Fibroblast of lung (primary cell): ENCODE data around the gene HSD3B7. TPM values are rescaled to one million over a fixed set of nuclear protein-coding genes. Genes with fewer than 3 reads are reported as not detected.

Experiments used
- DNase-seq, 2 donors: peaks; one replicate each; pipeline versions ENCODE4 v3.0.0 to v3.0.0-alpha.2; 2010; ENCODE audit warnings: low read depth in 2 of 2
- H2AFZ ChIP-seq: 2 replicates; pipeline ENCODE4 v1.5.1; 2012; ENCODE audit warnings: low read length, control low read depth, inconsistent platforms
- H3K27ac ChIP-seq: 2 replicates; pipeline ENCODE4 v1.5.1; 2011; ENCODE audit warnings: low read length, control low read depth; ENCODE audit not compliant: insufficient read depth
- H3K27me3 ChIP-seq: 2 replicates; pipeline ENCODE4 v1.5.1; 2011; ENCODE audit warnings: mild to moderate bottlenecking, low read length; ENCODE audit not compliant: control insufficient read depth, insufficient read depth
- H3K36me3 ChIP-seq: 2 replicates; pipeline ENCODE4 v1.5.1; 2011; ENCODE audit warnings: low read length; ENCODE audit not compliant: control insufficient read depth, insufficient read depth
- H3K4me1 ChIP-seq: 2 replicates; pipeline ENCODE4 v1.5.1; 2011; ENCODE audit warnings: low read length; ENCODE audit not compliant: control insufficient read depth, insufficient read depth; ENCODE audit errors: extremely low read depth
- H3K4me2 ChIP-seq: 2 replicates; pipeline ENCODE4 v1.5.1; 2011; ENCODE audit warnings: low read length, control low read depth; ENCODE audit not compliant: insufficient read depth; ENCODE audit errors: extremely low read depth
- H3K4me3 ChIP-seq, 4 experiments: fragments of 200-600 bp in 1 of 4; sonication (generic) in 1 of 4; replicated peaks in 1 of 4; 2 replicates each; pipeline ENCODE4 v1.5.1; 2011 to 2016; ENCODE audit warnings: low read length in 4 of 4, low read depth in 3 of 4, mild to moderate bottlenecking in 3 of 4, control low read depth in 2 of 4, inconsistent platforms in 1 of 4, mixed read lengths in 1 of 4; ENCODE audit not compliant: insufficient read depth in 1 of 4; ENCODE audit errors: control extremely low read depth in 1 of 4
- H3K79me2 ChIP-seq: 2 replicates; pipeline ENCODE4 v1.5.1; 2012; ENCODE audit warnings: mild to moderate bottlenecking, low read length, inconsistent platforms; ENCODE audit not compliant: control insufficient read depth, insufficient read depth
- H3K9ac ChIP-seq: 2 replicates; pipeline ENCODE4 v1.5.1; 2011; ENCODE audit warnings: mild to moderate bottlenecking, low read length, control low read depth; ENCODE audit not compliant: insufficient read depth
- H3K9me3 ChIP-seq: 2 replicates; pipeline ENCODE4 v1.5.1; 2012; ENCODE audit warnings: low read depth, low read length; ENCODE audit not compliant: control insufficient read depth, insufficient read depth
- H4K20me1 ChIP-seq: 2 replicates; pipeline ENCODE4 v1.5.1; 2011; ENCODE audit warnings: low read length; ENCODE audit not compliant: control insufficient read depth, insufficient read depth; ENCODE audit errors: extremely low read depth
- CTCF ChIP-seq, 2 donors: IDR thresholded peaks in 1 of 2; conservative IDR thresholded peaks in 1 of 2; 1 replicate in 1 of 2; 2 replicates in 1 of 2; pipeline ENCODE4 v1.5.1; 2011 to 2012; ENCODE audit warnings: low read length in 2 of 2, control low read depth in 1 of 2, inconsistent platforms in 1 of 2, low read depth in 1 of 2, mild to moderate bottlenecking in 1 of 2
- EZH2 ChIP-seq: IDR thresholded peaks from 2 replicates; pipeline ENCODE4 v1.5.1; 2012; ENCODE audit warnings: low read length, control low read depth, mild to moderate bottlenecking; ENCODE audit errors: missing control alignments
- polyA plus RNA-seq, 2 donors: library from polyadenylated mRNA; depleted of rRNA in 1 of 2; stranded (reverse) in 1 of 2; unstranded in 1 of 2; fragments of >200 nt; gene quantifications; 2 replicates each; pipeline ENCODE4 v1.2.1, GENCODE V29; 2011 to 2012; ENCODE audit warnings: missing spikeins in 1 of 2
- total RNA-seq: library from RNA; depleted of rRNA; stranded (reverse); fragments of >200 nt; gene quantifications from 2 replicates; pipeline ENCODE4 v1.2.1, GENCODE V29; 2014

The HSD3B7 gene
- total and polyA plus RNA-seq, 2 donors (not counting 1 experiment from before 2014, with no cell fraction given): 13.2 to 47.9 TPM

- peak; percentile 50 to 56 for DNase-seq
- H3K27ac ChIP-seq: peak overlapping the region; percentile 1
- H3K4me1 ChIP-seq: peaks cover 4% of the 10 kb centered on the region
- TF ChIP-seq CTCF (conservative IDR thresholded peaks at IDR 0.05 in 1 of 2, IDR thresholded peaks at IDR 0.05 in 1 of 2; ENCODE audit: low read depth in 1 of 2, low read length in 2 of 2) (peak; percentile 77 to 88), EZH2 (no peak)
- H3K36me3 ChIP-seq: peaks cover 19% of the 10 kb centered on the region
- H2AFZ ChIP-seq: no peak overlapping the region
- no peaks in the 10 kb centered on the region for H4K20me1 ChIP-seq
- no peaks in the 10 kb centered on the region for H3K9me3 ChIP-seq
- no peaks in the 10 kb centered on the region for H3K79me2 ChIP-seq
- no peak overlapping the region for H3K4me3 ChIP-seq
- no peak overlapping the region for H3K9ac ChIP-seq
- no peaks in the 10 kb centered on the region for H3K27me3 ChIP-seq
- no peak overlapping the region for H3K4me2 ChIP-seq
Observed at GRCh38 chr16:30941600-30942425, 43.2 kb upstream of the HSD3B7 start.

GRCh38 chr16:30942426-30942806, 42.6 kb upstream of the HSD3B7 start:
- Histone ChIP-seq H3K9me3 (no peaks in the 10 kb centered on the region), H3K4me2 (no peak overlapping the region), H3K4me1 (peaks cover 4% of the 10 kb centered on the region), H3K4me3 (no peak overlapping the region), H2AFZ (no peak overlapping the region), H3K27ac (no peak overlapping the region), H3K79me2 (no peaks in the 10 kb centered on the region), H3K9ac (no peak overlapping the region), H3K36me3 (peaks cover 18% of the 10 kb centered on the region), H4K20me1 (no peaks in the 10 kb centered on the region), H3K27me3 (no peaks in the 10 kb centered on the region)
- no peak for DNase-seq
- no peak for TF ChIP-seq CTCF (conservative IDR thresholded peaks at IDR 0.05 in 1 of 2, IDR thresholded peaks at IDR 0.05 in 1 of 2; ENCODE audit: low read depth in 1 of 2, low read length in 2 of 2)
- no peak for TF ChIP-seq EZH2

- no peak overlapping the region for H3K4me3 ChIP-seq
- no peaks in the 10 kb centered on the region for H3K79me2 ChIP-seq
- H3K4me2 ChIP-seq: no peak overlapping the region
- no peaks in the 10 kb centered on the region for H3K27me3 ChIP-seq
- no peaks in the 10 kb centered on the region for H4K20me1 ChIP-seq
- H3K9me3 ChIP-seq: no peaks in the 10 kb centered on the region
- H3K27ac ChIP-seq: no peak overlapping the region
- peaks cover 18% of the 10 kb centered on the region for H3K36me3 ChIP-seq
- TF ChIP-seq CTCF (conservative IDR thresholded peaks at IDR 0.05 in 1 of 2, IDR thresholded peaks at IDR 0.05 in 1 of 2; ENCODE audit: low read depth in 1 of 2, low read length in 2 of 2): no peak
- TF ChIP-seq EZH2: no peak
- no peak overlapping the region for H2AFZ ChIP-seq
- no peak for DNase-seq
- no peak overlapping the region for H3K9ac ChIP-seq
- peaks cover 3% of the 10 kb centered on the region for H3K4me1 ChIP-seq
Observed at GRCh38 chr16:30944352-30944751, 40.7 kb upstream of the HSD3B7 start.
